Thoracic aorta endothelial cell (primary cell): Measurements from ENCODE around the gene CCDC66. TPM values are rescaled to one million over a fixed set of nuclear protein-coding genes. Genes with fewer than 3 reads are reported as not detected.

Experiments
- total RNA-seq: library from RNA; depleted of rRNA; stranded (reverse); fragments of >200 nt; gene quantifications from 2 replicates; pipeline ENCODE4 v1.2.3, GENCODE V29; 2012

CCDC66 gene
- total RNA-seq, result 30.5 and 31.2 TPM in 2 replicates

GRCh38 chr3:56556908-56557830 lies at the start of gene CCDC66:
Gene CCDC66, plus strand, starts transcription at chr3:56557175. Its CDS starts 68 bp downstream, at chr3:56557243.

Other genes starting within 250 kb of the CCDC66 start
- gene ERC2, start 88.7 kb upstream of the CCDC66 start, total RNA-seq, result 2.8 and 3.2 TPM in 2 replicates
- gene TASOR, start 126.1 kb downstream of the CCDC66 start, total RNA-seq, result 85.9 and 90.4 TPM in 2 replicates
- 19.4 and 20.2 TPM in 2 replicates for gene ARHGEF3, start 244.8 kb downstream of the CCDC66 start, total RNA-seq